GM12878 (cell line): ENCODE data around the gene FEV. TPM values are rescaled to one million over a fixed set of nuclear protein-coding genes. Genes with fewer than 3 reads are reported as not detected.

Experiments
- ATAC-seq: fragments of 200-7000 bp; cut with Tn5 transposase; 3 replicates; pipeline ENCODE4 v1.9.1; 2020; ENCODE audit warnings: mild to moderate bottlenecking, moderate library complexity
- BruUV-seq: library from RNA; stranded (reverse); fragments of 400-500 nt; replicated peaks from 2 replicates; lab custom pipeline; 2021; lab: Mats Ljungman, UMichigan
- CTCF ChIA-PET: fragments of 300-600 bp; sonication (Branson Sonifier 250); formaldehyde crosslinking; extraction: SDS; loops from one replicate; lab custom pipeline; 2021; ENCODE audit warnings: inconsistent platforms; lab: Yijun Ruan, JAX
- POLR2A ChIA-PET: fragments of 350-600 bp; formaldehyde crosslinking; extraction: SDS; loops from one replicate; lab custom pipeline; 2021; ENCODE audit warnings: inconsistent platforms; lab: Charles Lee
- RAD21 ChIA-PET: fragments of 300-600 bp; sonication (Branson Sonifier 250); formaldehyde crosslinking; loops from one replicate; lab custom pipeline; 2023; ENCODE audit warnings: antibody characterized with exemption; ENCODE audit not compliant: unreplicated experiment; lab: Charles Lee
- SMC1A ChIA-PET: fragments of 300-600 bp; sonication (Branson Sonifier 250); formaldehyde crosslinking; loops from one replicate; lab custom pipeline; 2023; ENCODE audit not compliant: unreplicated experiment, uncharacterized antibody; lab: Charles Lee
- DNase-seq: peaks from one replicate; pipeline ENCODE4 v3.0.0-alpha.2; 2011; ENCODE audit warnings: low read depth, low spot score
- FAIRE-seq: peaks from 3 replicates; lab custom pipeline; 2011; peaks lifted over from hg19 to GRCh38; lab: Jason Lieb, UNC
- H2AFZ ChIP-seq: 2 replicates; pipeline ENCODE4 v1.6.0; 2011; ENCODE audit warnings: low read depth, low read length, control low read depth; ENCODE audit not compliant: control insufficient read depth
- H3K27ac ChIP-seq: 2 replicates; pipeline ENCODE4 v1.5.1; 2011; ENCODE audit warnings: control low read depth; ENCODE audit not compliant: control insufficient read depth, insufficient read depth
- H3K27me3 ChIP-seq, 2 experiments: replicated peaks in 1 of 2; 2 replicates each; pipeline versions ENCODE4 v1.6.0 to v1.6.1; 2011; ENCODE audit warnings: low read length in 1 of 2; ENCODE audit not compliant: control insufficient read depth in 2 of 2, insufficient read depth in 2 of 2
- H3K36me3 ChIP-seq, 2 experiments: 2 replicates each; pipeline ENCODE4 v1.5.1; 2011; ENCODE audit warnings: low read length in 1 of 2; ENCODE audit not compliant: control insufficient read depth in 2 of 2, insufficient read depth in 2 of 2
- H3K4me1 ChIP-seq: 2 replicates; pipeline ENCODE4 v1.6.1; 2011; ENCODE audit warnings: mild to moderate bottlenecking, low read length, moderate library complexity, mixed read lengths; ENCODE audit not compliant: control insufficient read depth, insufficient read depth
- H3K4me2 ChIP-seq: 2 replicates; pipeline ENCODE4 v1.6.0; 2011; ENCODE audit warnings: control low read depth; ENCODE audit not compliant: control insufficient read depth, insufficient read depth
- H3K4me3 ChIP-seq: fragments of 200-600 bp; sonication (generic); 2 replicates; pipeline ENCODE4 v1.5.1; 2016
- H3K79me2 ChIP-seq: 2 replicates; pipeline ENCODE4 v1.6.0; 2011; ENCODE audit warnings: low read length; ENCODE audit not compliant: control insufficient read depth, insufficient read depth
- H3K9ac ChIP-seq: 2 replicates; pipeline ENCODE4 v1.8.0; 2011; ENCODE audit warnings: low read length, control low read depth, mixed read lengths; ENCODE audit not compliant: control insufficient read depth, insufficient read depth
- H3K9me3 ChIP-seq: replicated peaks from 3 replicates; pipeline ENCODE4 v1.5.1; 2011; ENCODE audit warnings: mild to moderate bottlenecking, low read length; ENCODE audit not compliant: control insufficient read depth, insufficient read depth
- H4K20me1 ChIP-seq: 2 replicates; pipeline ENCODE4 v1.6.0; 2011; ENCODE audit not compliant: control insufficient read depth, insufficient read depth
- BRCA1 ChIP-seq: IDR thresholded peaks from 2 replicates; pipeline ENCODE4 v1.6.1; 2011; ENCODE audit warnings: low read depth, low read length, improper control_type of control experiment
- CEBPZ ChIP-seq: fragments of 150-350 bp; IDR thresholded peaks from 2 replicates; pipeline ENCODE4 v1.6.1; 2016; ENCODE audit warnings: low read depth, low read length
- SUPT20H ChIP-seq: IDR thresholded peaks from 2 replicates; pipeline ENCODE4 v1.6.1; 2011; ENCODE audit warnings: low read depth, mild to moderate bottlenecking, low read length, moderate library complexity, borderline replicate concordance; ENCODE audit not compliant: control insufficient read depth
- WRNIP1 ChIP-seq: IDR thresholded peaks from 2 replicates; pipeline ENCODE4 v1.6.1; 2011; ENCODE audit warnings: low read depth, low read length, improper control_type of control experiment, borderline replicate concordance
- WGBS: methylation state at CpG from one replicate; pipeline ENCODE4 v1.1.6; 2016; ENCODE audit warnings: low lambda C conversion rate; ENCODE audit not compliant: insufficient replicate concordance, insufficient coverage; ENCODE audit errors: missing lambda C conversion rate; 5-methylcytosine and 5-hydroxymethylcytosine counted together
- in situ Hi-C: fragments of 300-500 bp; cut with MboI; formaldehyde crosslinking; loops from 9 replicates; pipeline ENCODE4 v1.14.3; 2018; ENCODE audit warnings: mixed read lengths
- intact Hi-C: fragments of 100-400 bp; cut with micrococcal nuclease; formaldehyde crosslinking; loops from one replicate; pipeline ENCODE4 v1.14.2; 2022; ENCODE audit not compliant: unreplicated experiment
- polyA plus RNA-seq, 11 experiments: library from polyadenylated mRNA; depleted of rRNA in 4 of 11; unstranded in 6 of 11; stranded (reverse) in 5 of 11; fragments of >200 nt; fragmentation: Nextera tagmentation in 4 of 11; fragmentation: Illumina TruSeq in 1 of 11; extraction: Ambion mirVana in 4 of 11; extraction: Trizol in 1 of 11; gene quantifications; 1 replicate in 1 of 11; 2 replicates in 10 of 11; pipeline versions ENCODE4 v1.2.1 to v1.2.3, GENCODE V29; 2011 to 2016; ENCODE audit warnings: inconsistent platforms in 2 of 11, missing spikeins in 2 of 11, low read depth in 1 of 11
- total RNA-seq, 4 experiments: library from RNA; depleted of rRNA in 3 of 4; stranded (reverse); fragments of >200 nt in 3 of 4; fragmentation: Illumina TruSeq in 1 of 4; extraction: Trizol in 1 of 4; gene quantifications; 2 replicates each; pipeline versions ENCODE4 v1.2.1 to v1.2.3, GENCODE V29; 2013 to 2021

The FEV gene
- total and polyA plus RNA-seq, 10 of the 15 experiments (the other 5 are each of a cell fraction or from before 2014, with no cell fraction given) = not detected

GRCh38 chr2:219009294-219009693 is 24.3 kb upstream of the FEV start (continued):
- TF ChIP-seq BRCA1 (no peak), SUPT20H (no peak), WRNIP1 (no peak)
- TF ChIP-seq, all 136 proteins: peak for 0

DNA sequence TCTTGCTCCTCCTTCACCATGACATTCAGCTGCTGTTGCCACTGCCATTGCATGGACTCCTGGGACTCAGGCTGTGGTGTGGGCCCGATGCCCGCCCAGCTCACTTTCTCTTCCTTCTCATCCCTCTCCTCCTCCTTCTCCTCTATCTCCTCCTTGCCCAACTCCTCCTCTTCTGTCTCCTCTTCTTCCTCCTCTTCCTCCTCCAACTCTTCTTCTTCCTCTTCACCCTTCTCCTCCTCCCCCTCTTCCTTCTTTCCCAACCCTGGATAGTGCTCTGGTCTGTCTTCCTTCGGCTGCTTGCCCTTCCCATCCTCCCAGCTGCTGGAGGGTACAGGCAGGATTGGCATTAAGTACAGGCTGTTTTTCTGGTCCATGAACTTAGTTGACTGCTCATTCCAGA is 19.0 kb upstream of the FEV start:
- ChIA-PET CTCF (no interaction called here), POLR2A (no interaction called here), SMC1A (no interaction called here), RAD21 (no interaction called here)
- Histone ChIP-seq H3K4me2 (no peak overlapping the region), H3K9me3 (no peaks in the 10 kb centered on the region), H4K20me1 (no peaks in the 10 kb centered on the region), H3K27me3 (peaks cover 9 to 19% of the 10 kb centered on the region in 2 experiments), H2AFZ (no peak overlapping the region), H3K27ac (no peak overlapping the region), H3K79me2 (no peaks in the 10 kb centered on the region), H3K9ac (no peak overlapping the region), H3K4me3 (no peak overlapping the region), H3K36me3 (no peaks in the 10 kb centered on the region), H3K4me1 (no peaks in the 10 kb centered on the region)
- intact Hi-C loops (loop anchor here (2.0 kb wide), 1 partner anchor 151 kb away; no protein-coding TSS in a partner anchor), in situ Hi-C loops (no loop called here)
- WGBS = 0% methylated on average over 1 of the region's 3 CpGs
- no peak for ATAC-seq
- no peak for DNase-seq
- no peak for FAIRE-seq
- BruUV-seq = no TSS peak
- no peak for TF ChIP-seq CEBPZ
